Activated T-cell treated with anti-CD3 and anti-CD28 coated beads, Interleukin-2, amount 50 U/mL, for 4 hours (primary cell): Measurements from ENCODE around the gene FGF22. TPM values are rescaled to one million over a fixed set of nuclear protein-coding genes. Genes with fewer than 3 reads are reported as not detected.

Experiments used
- ATAC-seq, 2 donors: fragments of 200-7000 bp; cut with Tn5 transposase; one replicate each; pipeline ENCODE4 v1.10.0; 2021
- DNase-seq: peaks from one replicate; pipeline ENCODE4 v3.0.0-alpha.2; 2020
- H3K27me3 Mint-ChIP-seq: one replicate; pipeline ENCODE4 v1.8.0; 2021; ENCODE audit warnings: low read depth, mixed read lengths
- H3K36me3 Mint-ChIP-seq: one replicate; pipeline ENCODE4 v1.8.0; 2022; ENCODE audit warnings: mixed read lengths; ENCODE audit not compliant: insufficient read depth
- H3K4me1 Mint-ChIP-seq: one replicate; pipeline ENCODE4 v1.8.0; 2021; ENCODE audit warnings: low read depth, mixed read lengths
- H3K4me3 Mint-ChIP-seq: one replicate; pipeline ENCODE4 v1.8.0; 2021; ENCODE audit warnings: mild to moderate bottlenecking, moderate library complexity, mixed read lengths
- H3K9me3 Mint-ChIP-seq: one replicate; pipeline ENCODE4 v1.8.0; 2021; ENCODE audit warnings: mixed read lengths
- total RNA-seq, 3 donors: library from RNA; stranded (reverse); gene quantifications; one replicate each; pipeline ENCODE4 v1.2.1, GENCODE V29; 2021

FGF22 gene
- total RNA-seq, 3 donors from 2014 or later = not detected

- DNase-seq (no peak), ATAC-seq (no peak)
- Mint-ChIP-seq H3K4me1 (peaks cover 9% of the 10 kb centered on the region), H3K27me3 (no peaks in the 10 kb centered on the region), H3K9me3 (no peaks in the 10 kb centered on the region), H3K36me3 (peaks cover 5% of the 10 kb centered on the region), H3K4me3 (no peak overlapping the region)
These were observed 10.4 kb downstream of the FGF22 start for GRCh38 chr19:650121-650520.

- DNase-seq (no peak), ATAC-seq (no peak)
- H3K27me3 Mint-ChIP-seq = no peaks in the 10 kb centered on the region
- no peak overlapping the region for H3K4me3 Mint-ChIP-seq
- no peaks in the 10 kb centered on the region for H3K9me3 Mint-ChIP-seq
- peaks cover 10% of the 10 kb centered on the region for H3K36me3 Mint-ChIP-seq
- H3K4me1 Mint-ChIP-seq = peaks cover 21% of the 10 kb centered on the region
These were observed 11.6 kb downstream of the FGF22 start for GRCh38 chr19:651114-651818.

- peaks cover 10% of the 10 kb centered on the region for H3K36me3 Mint-ChIP-seq
- no peak for DNase-seq
- no peak overlapping the region for H3K4me3 Mint-ChIP-seq
- peaks cover 25% of the 10 kb centered on the region for H3K4me1 Mint-ChIP-seq
- ATAC-seq = no peak
- H3K9me3 Mint-ChIP-seq = no peaks in the 10 kb centered on the region
- H3K27me3 Mint-ChIP-seq = no peaks in the 10 kb centered on the region
These were observed 12.3 kb downstream of the FGF22 start for GRCh38 chr19:651991-652390.

- Mint-ChIP-seq H3K4me1 (peaks cover 32% of the 10 kb centered on the region), H3K27me3 (no peaks in the 10 kb centered on the region), H3K4me3 (no peak overlapping the region), H3K9me3 (no peaks in the 10 kb centered on the region), H3K36me3 (peaks cover 10% of the 10 kb centered on the region)
- DNase-seq = no peak
- ATAC-seq = no peak
These were observed 13.0 kb downstream of the FGF22 start for GRCh38 chr19:652467-653389.

GRCh38 chr19:653425-653824, 13.7 kb downstream of the FGF22 start:
- Mint-ChIP-seq H3K36me3 (peaks cover 10% of the 10 kb centered on the region), H3K9me3 (no peaks in the 10 kb centered on the region), H3K27me3 (no peaks in the 10 kb centered on the region), H3K4me3 (no peak overlapping the region), H3K4me1 (peaks cover 34% of the 10 kb centered on the region)
- no peak for ATAC-seq
- DNase-seq = no peak

- DNase-seq = no peak
- no peaks in the 10 kb centered on the region for H3K9me3 Mint-ChIP-seq
- H3K36me3 Mint-ChIP-seq = peaks cover 12% of the 10 kb centered on the region
- H3K4me1 Mint-ChIP-seq = peaks cover 53% of the 10 kb centered on the region
- ATAC-seq = no peak
- no peak overlapping the region for H3K4me3 Mint-ChIP-seq
- no peaks in the 10 kb centered on the region for H3K27me3 Mint-ChIP-seq
These were observed 16.0 kb downstream of the FGF22 start for GRCh38 chr19:655691-656090.

- no peak overlapping the region for H3K4me3 Mint-ChIP-seq
- DNase-seq (no peak), ATAC-seq (no peak)
These were observed 17.3 kb downstream of the FGF22 start for GRCh38 chr19:656751-657559.

GRCh38 chr19:657611-658010, 17.9 kb downstream of the FGF22 start:
- no peak overlapping the region for H3K4me3 Mint-ChIP-seq

More at GRCh38 chr19:656751-657559, 17.3 kb downstream of the FGF22 start:
- Mint-ChIP-seq H3K27me3 (no peaks in the 10 kb centered on the region), H3K9me3 (no peaks in the 10 kb centered on the region), H3K36me3 (peaks cover 10% of the 10 kb centered on the region), H3K4me1 (peaks cover 56% of the 10 kb centered on the region)

GRCh38 chr19:658059-658839, 18.6 kb downstream of the FGF22 start:
- H3K36me3 Mint-ChIP-seq = peaks cover 10% of the 10 kb centered on the region
- ATAC-seq (no peak), DNase-seq (no peak)
- peaks cover 56% of the 10 kb centered on the region for H3K4me1 Mint-ChIP-seq
- no peaks in the 10 kb centered on the region for H3K27me3 Mint-ChIP-seq
- H3K9me3 Mint-ChIP-seq = no peaks in the 10 kb centered on the region
- H3K4me3 Mint-ChIP-seq = peak overlapping the region; percentile 50

More at GRCh38 chr19:657611-658010, 17.9 kb downstream of the FGF22 start:
- Mint-ChIP-seq H3K9me3 (no peaks in the 10 kb centered on the region), H3K27me3 (no peaks in the 10 kb centered on the region), H3K36me3 (peaks cover 10% of the 10 kb centered on the region), H3K4me1 (peaks cover 56% of the 10 kb centered on the region)
- ATAC-seq = no peak
- DNase-seq = no peak

GRCh38 chr19:658916-659839, 19.5 kb downstream of the FGF22 start:
- Mint-ChIP-seq H3K27me3 (no peaks in the 10 kb centered on the region), H3K36me3 (peaks cover 9% of the 10 kb centered on the region), H3K4me1 (peaks cover 57% of the 10 kb centered on the region), H3K4me3 (peak overlapping the region; percentile 96), H3K9me3 (no peaks in the 10 kb centered on the region)
- peak; percentile 50 for DNase-seq
- no peak for ATAC-seq

GRCh38 chr19:660793-661426, 21.2 kb downstream of the FGF22 start:
- DNase-seq (no peak), ATAC-seq (no peak)
- Mint-ChIP-seq H3K9me3 (no peaks in the 10 kb centered on the region), H3K4me1 (peaks cover 52% of the 10 kb centered on the region), H3K36me3 (peaks cover 3% of the 10 kb centered on the region), H3K27me3 (no peaks in the 10 kb centered on the region), H3K4me3 (peak overlapping the region; percentile 96)

GRCh38 chr19:661427-662196, 21.9 kb downstream of the FGF22 start:
- Mint-ChIP-seq H3K4me3 (peak overlapping the region; percentile 96), H3K36me3 (peaks cover 3% of the 10 kb centered on the region), H3K27me3 (no peaks in the 10 kb centered on the region), H3K4me1 (peaks cover 45% of the 10 kb centered on the region), H3K9me3 (no peaks in the 10 kb centered on the region)
- ATAC-seq = peak; percentile 25 to 38
- peak; percentile 53 for DNase-seq
